ENCODE measurements around the gene CDK1.
"Not testable (repeated sequence)": the region's sequence is repeated elsewhere in the genome, so short reads cannot be mapped to it uniquely, and the experiment has no call there.

DNA sequence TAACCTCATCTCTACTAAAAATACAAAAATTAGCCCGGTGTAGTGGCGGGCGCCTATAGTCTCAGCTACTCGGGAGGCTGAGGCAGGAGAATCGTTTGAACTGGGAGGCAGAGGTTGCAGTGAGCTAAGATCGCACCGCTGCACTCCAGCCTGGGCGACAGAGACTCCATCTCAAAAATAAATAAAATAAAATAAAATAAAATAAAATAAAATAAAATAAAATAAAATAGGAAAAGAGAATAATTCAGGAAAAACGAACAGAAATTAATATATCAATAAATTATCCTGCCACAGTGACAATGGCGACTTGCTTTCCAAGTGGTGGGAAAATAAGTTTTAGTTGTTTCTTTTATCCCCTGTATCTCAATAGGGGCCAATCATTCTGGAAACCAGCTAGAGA is 62.9 kb downstream of the CDK1 start:
- TF ChIP-seq BCL11A (IDR thresholded peaks at IDR 0.05; ENCODE audit: low read depth in 2 of 2, low read length in 2 of 2); POLR2AphosphoS5 (IDR thresholded peaks at IDR 0.05; ENCODE audit: low read depth, low read length); JUND (IDR thresholded peaks at IDR 0.05; ENCODE audit: low read length); POLR2A (IDR thresholded peaks at IDR 0.05; ENCODE audit: control extremely low read depth in 1 of 2, low read depth in 2 of 2, low read length in 2 of 2): not testable (repeated sequence)

All from H1 (cell line).